HCT116 (cell line): ENCODE data around the gene KRT2. TPM values are rescaled to one million over a fixed set of nuclear protein-coding genes. Genes with fewer than 3 reads are reported as not detected.

Experiments used
- ATAC-seq: fragments of 200-7000 bp; cut with Tn5 transposase; 2 replicates; pipeline ENCODE4 v1.9.1; 2020; ENCODE audit warnings: mild to moderate bottlenecking, moderate library complexity
- BruUV-seq: library from RNA; stranded (reverse); fragments of 400-500 nt; replicated peaks from 2 replicates; lab custom pipeline; 2021; lab: Mats Ljungman, UMichigan
- CTCF ChIA-PET: fragments of 300-600 bp; sonication (Branson Sonifier 250); formaldehyde crosslinking; loops from one replicate; lab custom pipeline; 2021; ENCODE audit warnings: antibody characterized with exemption; lab: Charles Lee
- POLR2A ChIA-PET: fragments of 300-600, 350-600 bp; sonication (Branson Sonifier 250); formaldehyde crosslinking; loops from one replicate; lab custom pipeline; 2021; ENCODE audit warnings: antibody characterized with exemption; lab: Charles Lee
- RAD21 ChIA-PET, 2 experiments: fragments of 300-600 bp; sonication (Branson Sonifier 250); formaldehyde crosslinking; loops; one replicate each; lab custom pipeline; 2023; ENCODE audit warnings: low total read pairs in 2 of 2; ENCODE audit not compliant: uncharacterized antibody in 2 of 2, unreplicated experiment in 2 of 2, low non-redundant PET in 1 of 2; lab: Charles Lee
- DNase-seq: peaks from one replicate; pipeline ENCODE4 v3.0.0-alpha.2; 2010; ENCODE audit warnings: low read depth, low spot score
- H2AFZ ChIP-seq: fragments of 200-600 bp; shearing (Covaris generic), sonication (generic); 2 replicates; pipeline ENCODE4 v1.6.1; 2017; ENCODE audit warnings: low read depth, mixed run types, mixed read lengths, antibody characterized with exemption, low read length; ENCODE audit not compliant: poor library complexity, severe bottlenecking
- H3K27ac ChIP-seq: 2 replicates; pipeline ENCODE4 v1.5.1; 2012; ENCODE audit warnings: low read depth, low read length
- H3K27me3 ChIP-seq: fragments of 200-600 bp; sonication (generic); 2 replicates; pipeline ENCODE4 v1.6.1; 2016; ENCODE audit warnings: mixed run types, low read length, mixed read lengths; ENCODE audit not compliant: insufficient read depth
- H3K36me3 ChIP-seq, 2 experiments: fragments of 200-500 bp in 1 of 2; fragments of 200-600 bp in 1 of 2; sonication (Bioruptor generic) in 1 of 2; sonication (generic) in 1 of 2; 2 replicates each; pipeline versions ENCODE4 v1.5.1 to v1.6.1; 2014 to 2016; ENCODE audit warnings: low read length in 2 of 2, inconsistent platforms in 1 of 2, mixed read lengths in 1 of 2, mixed run types in 1 of 2; ENCODE audit not compliant: insufficient read depth in 2 of 2, control insufficient read depth in 1 of 2
- H3K4me1 ChIP-seq, 2 experiments: fragments of 200-600 bp in 1 of 2; sonication (generic) in 1 of 2; 2 replicates each; pipeline versions ENCODE4 v1.5.1 to v1.6.1; 2012 to 2017; ENCODE audit warnings: low read length in 2 of 2, inconsistent platforms in 1 of 2, mild to moderate bottlenecking in 1 of 2, mixed read lengths in 1 of 2, mixed run types in 1 of 2, moderate library complexity in 1 of 2; ENCODE audit not compliant: insufficient read depth in 2 of 2, control insufficient read depth in 1 of 2
- H3K4me2 ChIP-seq: fragments of 200-600 bp; sonication (generic); 2 replicates; pipeline ENCODE4 v1.6.1; 2017; ENCODE audit warnings: mixed run types, low read length, mixed read lengths
- H3K4me3 ChIP-seq, 2 experiments: fragments of 200-600 bp in 1 of 2; sonication (generic) in 1 of 2; replicated peaks in 1 of 2; 2 replicates each; pipeline ENCODE4 v1.5.1; 2011 to 2016; ENCODE audit warnings: low read length in 2 of 2, control low read depth in 1 of 2, low read depth in 1 of 2, mild to moderate bottlenecking in 1 of 2, mixed read lengths in 1 of 2, mixed run types in 1 of 2
- H3K79me2 ChIP-seq: fragments of 200-600 bp; sonication (generic); 2 replicates; pipeline ENCODE4 v1.6.1; 2017; ENCODE audit warnings: mild to moderate bottlenecking, mixed run types, low read length, moderate library complexity, mixed read lengths; ENCODE audit not compliant: insufficient read depth
- H3K9ac ChIP-seq: fragments of 200-600 bp; sonication (generic); 2 replicates; pipeline ENCODE4 v1.6.1; 2016; ENCODE audit warnings: low read length, mixed read lengths
- H3K9me2 ChIP-seq: fragments of 200-600 bp; sonication (generic), shearing (Covaris generic); 2 replicates; pipeline ENCODE4 v1.6.1; 2017; ENCODE audit warnings: mixed run types, mild to moderate bottlenecking, moderate library complexity; ENCODE audit not compliant: insufficient read depth
- H3K9me3 ChIP-seq, 2 experiments: fragments of 200-500 bp in 1 of 2; fragments of 200-600 bp in 1 of 2; sonication (Bioruptor generic) in 1 of 2; sonication (generic) in 1 of 2; 2 replicates each; pipeline ENCODE4 v1.6.1; 2014 to 2017; ENCODE audit warnings: low read length in 2 of 2, mixed read lengths in 2 of 2, inconsistent platforms in 1 of 2, low read depth in 1 of 2, mild to moderate bottlenecking in 1 of 2, mixed run types in 1 of 2, moderate library complexity in 1 of 2; ENCODE audit not compliant: control insufficient read depth in 1 of 2, insufficient read depth in 1 of 2
- H4K20me1 ChIP-seq: fragments of 200-600 bp; sonication (generic), shearing (Covaris generic); 2 replicates; pipeline ENCODE4 v1.6.1; 2017; ENCODE audit warnings: mixed run types, mild to moderate bottlenecking, moderate library complexity; ENCODE audit not compliant: insufficient read depth
- CBX3 ChIP-seq: IDR thresholded peaks from 2 replicates; pipeline ENCODE4 v1.6.1; 2012; ENCODE audit warnings: low read depth
- CEBPB ChIP-seq: IDR thresholded peaks from 2 replicates; pipeline ENCODE4 v1.6.1; 2012; ENCODE audit warnings: low read depth
- EGR1 ChIP-seq: IDR thresholded peaks from 2 replicates; pipeline ENCODE4 v1.6.1; 2012; ENCODE audit warnings: low read depth
- ELF1 ChIP-seq: IDR thresholded peaks from 2 replicates; pipeline ENCODE4 v1.6.1; 2012; ENCODE audit warnings: low read depth, borderline replicate concordance
- EZH2 ChIP-seq: fragments of 200-600 bp; sonication (generic); IDR thresholded peaks from 2 replicates; pipeline ENCODE4 v1.6.1; 2017; ENCODE audit warnings: antibody characterized with exemption, mixed run types
- FOSL1 ChIP-seq: IDR thresholded peaks from 2 replicates; pipeline ENCODE4 v1.6.1; 2012; ENCODE audit warnings: low read depth
- JUND ChIP-seq: IDR thresholded peaks from 2 replicates; pipeline ENCODE4 v1.6.1; 2012
- POLR2AphosphoS5 ChIP-seq: IDR thresholded peaks from 2 replicates; pipeline ENCODE4 v1.6.1; 2011; ENCODE audit warnings: mild to moderate bottlenecking, low read depth, low read length, moderate library complexity
- SRF ChIP-seq: IDR thresholded peaks from 2 replicates; pipeline ENCODE4 v1.6.1; 2012; ENCODE audit warnings: low read depth
- TCF7L2 ChIP-seq: IDR thresholded peaks from 2 replicates; pipeline ENCODE4 v1.7.0; 2011; ENCODE audit warnings: borderline replicate concordance, inconsistent platforms; ENCODE audit not compliant: insufficient read depth, insufficient read length; ENCODE audit errors: extremely low read depth
- YY1 ChIP-seq: IDR thresholded peaks from 2 replicates; pipeline ENCODE4 v1.6.1; 2011; ENCODE audit warnings: low read length, low read depth, moderate library complexity, mild to moderate bottlenecking; ENCODE audit not compliant: insufficient replicate concordance; ENCODE audit errors: extremely low read depth
- ZFX ChIP-seq: fragments of 450-650 bp; IDR thresholded peaks from 2 replicates; pipeline ENCODE4 v1.6.1; 2017
- ZNF274 ChIP-seq: fragments of 200-500 bp; sonication (Bioruptor generic); IDR thresholded peaks from 2 replicates; pipeline ENCODE4 v1.6.1; 2014; ENCODE audit warnings: mild to moderate bottlenecking, low read depth, low read length, inconsistent platforms
- intact Hi-C: fragments of 100-400 bp; cut with micrococcal nuclease; formaldehyde crosslinking; loops from 2 replicates; pipeline ENCODE4 v1.10.0; 2022
- total RNA-seq: library from RNA; stranded (reverse); gene quantifications from one replicate; pipeline ENCODE4 v1.2.1, GENCODE V29; 2021; ENCODE audit not compliant: unreplicated experiment
- TF ChIP-seq, protein P1 (sequence below), 3 experiments: fragments of 200-600 bp in 1 of 3; sonication (generic) in 1 of 3; IDR thresholded peaks in 2 of 3; conservative IDR thresholded peaks in 1 of 3; 2 replicates each; pipeline ENCODE4 v1.5.1; 2012 to 2017; ENCODE audit warnings: low read depth in 2 of 3, low read length in 2 of 3, antibody characterized with exemption in 1 of 3, borderline replicate concordance in 1 of 3, control low read depth in 1 of 3, mild to moderate bottlenecking in 1 of 3, mixed read lengths in 1 of 3, mixed run types in 1 of 3, moderate library complexity in 1 of 3; ENCODE audit not compliant: insufficient read depth in 1 of 3
- TF ChIP-seq, protein P2 (sequence below): IDR thresholded peaks from 2 replicates; pipeline ENCODE4 v1.6.1; 2012
- TF ChIP-seq, protein P3 (sequence below): IDR thresholded peaks from 2 replicates; pipeline ENCODE4 v1.6.1; 2012; ENCODE audit warnings: low read depth
- TF ChIP-seq, protein P4 (sequence below): IDR thresholded peaks from 2 replicates; pipeline ENCODE4 v1.6.1; 2012

KRT2 gene
- total RNA-seq, 1 experiment from 2014 or later, result not detected

GRCh38 chr12:52658196-52658595 is 6.2 kb upstream of the KRT2 start:
- no TSS peak for BruUV-seq

More at GRCh38 chr12:52658196-52658595, 6.2 kb upstream of the KRT2 start:
- no peak overlapping the region for H2AFZ ChIP-seq
- 0 out of 2 replicates have a peak, but pooled peaks cover 3% of the 10 kb centered on the region for H3K27me3 ChIP-seq
- H4K20me1 ChIP-seq, result no peaks in the 10 kb centered on the region
- no peak overlapping the region for H3K4me3 ChIP-seq
- intact Hi-C loops, result no loop called here
- H3K79me2 ChIP-seq, result no peaks in the 10 kb centered on the region
- DNase-seq, result no peak
- H3K9ac ChIP-seq, result no peak overlapping the region
- CTCF ChIA-PET, result no interaction called here
- no peak for TF ChIP-seq YY1
- no peak for TF ChIP-seq EZH2
- TF ChIP-seq ELF1, result no peak
- no peak for TF ChIP-seq CBX3
- TF ChIP-seq FOSL1, result no peak
- TF ChIP-seq ZNF274, result no peak
- no peak for TF ChIP-seq TCF7L2
- TF ChIP-seq ZFX, result no peak
- TF ChIP-seq EGR1, result no peak
- no peak for TF ChIP-seq CEBPB
- TF ChIP-seq JUND, result no peak
- TF ChIP-seq, protein P1, sequence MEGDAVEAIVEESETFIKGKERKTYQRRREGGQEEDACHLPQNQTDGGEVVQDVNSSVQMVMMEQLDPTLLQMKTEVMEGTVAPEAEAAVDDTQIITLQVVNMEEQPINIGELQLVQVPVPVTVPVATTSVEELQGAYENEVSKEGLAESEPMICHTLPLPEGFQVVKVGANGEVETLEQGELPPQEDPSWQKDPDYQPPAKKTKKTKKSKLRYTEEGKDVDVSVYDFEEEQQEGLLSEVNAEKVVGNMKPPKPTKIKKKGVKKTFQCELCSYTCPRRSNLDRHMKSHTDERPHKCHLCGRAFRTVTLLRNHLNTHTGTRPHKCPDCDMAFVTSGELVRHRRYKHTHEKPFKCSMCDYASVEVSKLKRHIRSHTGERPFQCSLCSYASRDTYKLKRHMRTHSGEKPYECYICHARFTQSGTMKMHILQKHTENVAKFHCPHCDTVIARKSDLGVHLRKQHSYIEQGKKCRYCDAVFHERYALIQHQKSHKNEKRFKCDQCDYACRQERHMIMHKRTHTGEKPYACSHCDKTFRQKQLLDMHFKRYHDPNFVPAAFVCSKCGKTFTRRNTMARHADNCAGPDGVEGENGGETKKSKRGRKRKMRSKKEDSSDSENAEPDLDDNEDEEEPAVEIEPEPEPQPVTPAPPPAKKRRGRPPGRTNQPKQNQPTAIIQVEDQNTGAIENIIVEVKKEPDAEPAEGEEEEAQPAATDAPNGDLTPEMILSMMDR (IDR thresholded peaks at IDR 0.05 in 2 of 3, conservative IDR thresholded peaks at IDR 0.05 in 1 of 3; ENCODE audit: borderline replicate concordance in 1 of 3, insufficient read depth in 1 of 3, low read depth in 2 of 3, low read length in 2 of 3), result no peak
- no peak for TF ChIP-seq POLR2AphosphoS5
- TF ChIP-seq, protein P2, sequence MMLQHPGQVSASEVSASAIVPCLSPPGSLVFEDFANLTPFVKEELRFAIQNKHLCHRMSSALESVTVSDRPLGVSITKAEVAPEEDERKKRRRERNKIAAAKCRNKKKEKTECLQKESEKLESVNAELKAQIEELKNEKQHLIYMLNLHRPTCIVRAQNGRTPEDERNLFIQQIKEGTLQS, result no peak
- TF ChIP-seq, protein P3, sequence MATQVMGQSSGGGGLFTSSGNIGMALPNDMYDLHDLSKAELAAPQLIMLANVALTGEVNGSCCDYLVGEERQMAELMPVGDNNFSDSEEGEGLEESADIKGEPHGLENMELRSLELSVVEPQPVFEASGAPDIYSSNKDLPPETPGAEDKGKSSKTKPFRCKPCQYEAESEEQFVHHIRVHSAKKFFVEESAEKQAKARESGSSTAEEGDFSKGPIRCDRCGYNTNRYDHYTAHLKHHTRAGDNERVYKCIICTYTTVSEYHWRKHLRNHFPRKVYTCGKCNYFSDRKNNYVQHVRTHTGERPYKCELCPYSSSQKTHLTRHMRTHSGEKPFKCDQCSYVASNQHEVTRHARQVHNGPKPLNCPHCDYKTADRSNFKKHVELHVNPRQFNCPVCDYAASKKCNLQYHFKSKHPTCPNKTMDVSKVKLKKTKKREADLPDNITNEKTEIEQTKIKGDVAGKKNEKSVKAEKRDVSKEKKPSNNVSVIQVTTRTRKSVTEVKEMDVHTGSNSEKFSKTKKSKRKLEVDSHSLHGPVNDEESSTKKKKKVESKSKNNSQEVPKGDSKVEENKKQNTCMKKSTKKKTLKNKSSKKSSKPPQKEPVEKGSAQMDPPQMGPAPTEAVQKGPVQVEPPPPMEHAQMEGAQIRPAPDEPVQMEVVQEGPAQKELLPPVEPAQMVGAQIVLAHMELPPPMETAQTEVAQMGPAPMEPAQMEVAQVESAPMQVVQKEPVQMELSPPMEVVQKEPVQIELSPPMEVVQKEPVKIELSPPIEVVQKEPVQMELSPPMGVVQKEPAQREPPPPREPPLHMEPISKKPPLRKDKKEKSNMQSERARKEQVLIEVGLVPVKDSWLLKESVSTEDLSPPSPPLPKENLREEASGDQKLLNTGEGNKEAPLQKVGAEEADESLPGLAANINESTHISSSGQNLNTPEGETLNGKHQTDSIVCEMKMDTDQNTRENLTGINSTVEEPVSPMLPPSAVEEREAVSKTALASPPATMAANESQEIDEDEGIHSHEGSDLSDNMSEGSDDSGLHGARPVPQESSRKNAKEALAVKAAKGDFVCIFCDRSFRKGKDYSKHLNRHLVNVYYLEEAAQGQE, result no peak
- TF ChIP-seq, protein P4, sequence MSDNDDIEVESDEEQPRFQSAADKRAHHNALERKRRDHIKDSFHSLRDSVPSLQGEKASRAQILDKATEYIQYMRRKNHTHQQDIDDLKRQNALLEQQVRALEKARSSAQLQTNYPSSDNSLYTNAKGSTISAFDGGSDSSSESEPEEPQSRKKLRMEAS, result no peak
- TF ChIP-seq SRF, result no peak
- RAD21 ChIA-PET, result no interaction called here
- no peaks in the 10 kb centered on the region for H3K36me3 ChIP-seq
- peaks cover 15 to 21% of the 10 kb centered on the region in 2 experiments for H3K4me1 ChIP-seq
- H3K9me3 ChIP-seq, result no peaks in the 10 kb centered on the region
- no peak overlapping the region for H3K4me2 ChIP-seq
- no peak for ATAC-seq
- POLR2A ChIA-PET, result no interaction called here
- H3K9me2 ChIP-seq, result no peaks in the 10 kb centered on the region
- H3K27ac ChIP-seq, result no peak overlapping the region
